Psoas muscle (tissue), 8 donors: ENCODE data around the gene PRPSAP1. TPM values are rescaled to one million over a fixed set of nuclear protein-coding genes. Genes with fewer than 3 reads are reported as not detected.

ENCODE experiments used
- ATAC-seq, 4 donors: fragments of 200-7000 bp; cut with Tn5 transposase; one replicate each; pipeline ENCODE4 v1.9.1; 2020; ENCODE audit warnings: moderate library complexity in 3 of 4, mild to moderate bottlenecking in 2 of 4
- DNase-seq, 2 donors: peaks; one replicate each; pipeline ENCODE4 v3.0.0-alpha.2; 2020
- H3K27ac ChIP-seq: fragments of 200-600 bp; one replicate; pipeline ENCODE4 v1.8.0; 2022
- H3K27me3 ChIP-seq, 3 donors: fragments of 200-600 bp in 1 of 3; one replicate each; pipeline versions ENCODE4 v1.6.1 to v1.8.0; 2013 to 2022; ENCODE audit warnings: low read length in 2 of 3, mild to moderate bottlenecking in 2 of 3, moderate library complexity in 1 of 3; ENCODE audit not compliant: insufficient read depth in 3 of 3
- H3K36me3 ChIP-seq, 2 donors: fragments of 200-600 bp in 1 of 2; one replicate each; pipeline versions ENCODE4 v1.6.1 to v1.8.0; 2013 to 2022; ENCODE audit warnings: low read depth in 1 of 2, mild to moderate bottlenecking in 1 of 2, moderate library complexity in 1 of 2; ENCODE audit not compliant: insufficient read depth in 1 of 2
- H3K4me1 ChIP-seq: fragments of 200-600 bp; one replicate; pipeline ENCODE4 v1.8.0; 2022
- H3K4me3 ChIP-seq: fragments of 200-600 bp; one replicate; pipeline ENCODE4 v1.8.0; 2022; ENCODE audit warnings: mild to moderate bottlenecking
- H3K9me3 ChIP-seq: fragments of 200-600 bp; one replicate; pipeline ENCODE4 v1.8.0; 2022
- CTCF ChIP-seq: fragments of 200-600 bp; IDR thresholded peaks from one replicate; pipeline ENCODE4 v1.8.0; 2022; ENCODE audit warnings: antibody characterized with exemption
- WGBS, 3 donors: extraction: QIAGEN DNeasy Blood & Tissue Kit; methylation state at CpG; one replicate each; pipeline versions ENCODE4 v1.1.6 to v1.1.7; 2013; 5-methylcytosine and 5-hydroxymethylcytosine counted together
- intact Hi-C, 2 donors: fragments of 100-400 bp; cut with DNase I; formaldehyde crosslinking; loops; one replicate each; pipeline versions ENCODE4 v1.11.0 to v1.14.2; 2022
- polyA plus RNA-seq, 3 donors: library from polyadenylated mRNA; stranded (reverse); fragments of 200-250 nt; gene quantifications; one replicate each; pipeline ENCODE4 v1.2.3, GENCODE V29; 2013
- total RNA-seq, 4 donors: library from RNA; stranded (reverse); fragmentation: NEBNext Ultra II Directional in 2 of 4; extraction: Animal tissue kit (Norgen Biotek cat#: 25700) in 2 of 4; gene quantifications; one replicate each; pipeline versions ENCODE4 v1.2.1 to v1.2.4, GENCODE V29; 2021 to 2023
- donor health status: healthy with polysubstance abuse.
- donor health status: DM: no; HTN: no; CAD: no; lungs with moderate emphysema.
- donor health status: Bipolar disorder and iron deficiency.
- donor health status: healthy.
- donor health status: DM: yes; HTN: yes; CAD: no.
- donor health status: DM: no; HTN: no; CAD: no.
- donor health status: DM: no; HTN: no; CAD: no.
- donor health status: DM: yes; HTN: yes; CAD: no.

PRPSAP1 gene
- total and polyA plus RNA-seq, 7 donors, result 9.5 to 24.7 (median 17.8) TPM

DNA sequence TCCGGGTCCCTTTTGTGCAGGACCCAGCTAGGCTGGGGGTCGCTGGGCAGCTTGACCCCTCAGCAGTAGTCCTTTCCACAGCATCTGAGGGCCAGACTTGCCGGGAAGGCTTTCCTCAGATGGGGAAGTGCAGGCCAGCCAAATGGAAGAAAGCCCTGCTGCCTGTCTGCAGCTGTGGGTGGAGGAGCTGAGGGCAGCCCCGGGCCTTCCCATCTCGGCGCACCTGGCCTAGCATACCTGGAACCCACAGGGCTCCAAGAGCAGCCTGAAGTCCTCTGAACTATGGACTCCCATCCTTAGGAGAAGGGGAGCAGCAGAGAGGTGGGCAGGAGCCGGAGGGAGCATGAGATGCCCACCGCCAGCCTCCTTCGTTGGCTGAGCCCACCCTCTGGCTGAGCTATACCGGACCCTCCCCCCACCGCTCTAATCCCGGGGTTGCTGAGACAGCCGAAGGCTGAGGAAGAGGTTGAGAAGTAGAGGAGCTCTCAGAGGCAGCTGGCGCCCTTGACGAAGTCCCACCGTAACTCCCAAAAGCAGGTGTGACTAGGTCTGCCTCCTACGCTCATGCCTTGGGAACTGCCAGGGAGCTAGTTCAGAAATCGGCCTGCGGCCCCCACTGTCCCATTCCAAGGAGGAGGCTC is 75.3 kb downstream of the PRPSAP1 start:
- WGBS, 3 donors, result 83 to 87% (median 87%) methylated on average over 15 to 19 of the region's 19 CpGs
- H3K4me1 ChIP-seq, result peaks cover 16% of the 10 kb centered on the region
- intact Hi-C loops, result loop anchor here (2.0 to 5.0 kb wide), 3 partner anchors 81 to 158 kb away; no protein-coding TSS in a partner anchor

GRCh38 chr17:76277300-76278267 is 76.1 kb downstream of the PRPSAP1 start:
- DNase-seq, result no peak
- no peak for TF ChIP-seq CTCF

More for the DNA sequence above, 75.3 kb downstream of the PRPSAP1 start:
- DNase-seq (no peak), ATAC-seq (no peak)
- Histone ChIP-seq H3K4me3 (no peak overlapping the region), H3K36me3 (no peaks in the 10 kb centered on the region), H3K27me3 (no peaks in the 10 kb centered on the region), H3K27ac (no peak overlapping the region), H3K9me3 (no peaks in the 10 kb centered on the region)
- TF ChIP-seq CTCF, result no peak

GRCh38 chr17:76276461-76277299 is 77.0 kb downstream of the PRPSAP1 start:
- DNase-seq (peak in 1 of 2 donors; percentile 28), ATAC-seq (no peak)

More at GRCh38 chr17:76277300-76278267, 76.1 kb downstream of the PRPSAP1 start:
- intact Hi-C loops, result loop anchor here (2.0 to 5.0 kb wide), 4 partner anchors 19 to 157 kb away; no protein-coding TSS in a partner anchor
- Histone ChIP-seq H3K4me3 (no peak overlapping the region), H3K27ac (no peak overlapping the region), H3K4me1 (peaks cover 18% of the 10 kb centered on the region), H3K36me3 (no peaks in the 10 kb centered on the region), H3K27me3 (no peaks in the 10 kb centered on the region), H3K9me3 (no peaks in the 10 kb centered on the region)
- WGBS, 3 donors, result 91 to 93% (median 93%) methylated on average over 27 to 31 of the region's 31 CpGs
- ATAC-seq, result no peak

More at GRCh38 chr17:76276461-76277299, 77.0 kb downstream of the PRPSAP1 start:
- H3K9me3 ChIP-seq, result no peaks in the 10 kb centered on the region
- H3K27me3 ChIP-seq, result no peaks in the 10 kb centered on the region
- no peaks in the 10 kb centered on the region for H3K36me3 ChIP-seq
- peaks cover 26% of the 10 kb centered on the region for H3K4me1 ChIP-seq
- WGBS, 3 donors, result 86 to 93% (median 89%) methylated on average over 19 of the region's 19 CpGs
- no peak overlapping the region for H3K4me3 ChIP-seq
- TF ChIP-seq CTCF, result no peak
- intact Hi-C loops, result loop anchor here in 1 of 2 donors (2.0 to 5.0 kb wide), 3 partner anchors 20 to 94 kb away; no protein-coding TSS in a partner anchor
- H3K27ac ChIP-seq, result no peak overlapping the region
